ENCODE measurements around the gene POC1A. TPM values are rescaled to one million over a fixed set of nuclear protein-coding genes. Genes with fewer than 3 reads are reported as not detected.

Gene POC1A
- total and polyA plus RNA-seq, 2 donors (not counting 3 experiments of a cell fraction or from before 2014, with no cell fraction given): 14.8 to 19.4 TPM

- FAIRE-seq: no peak
Observed at GRCh38 chr3:52051444-52051843, 102.8 kb downstream of the POC1A start.

More at GRCh38 chr3:52051444-52051843, 102.8 kb downstream of the POC1A start:
- Histone ChIP-seq H3K4me2 (ENCODE audit: insufficient read depth, low read length) (no peak overlapping the region), H3K9ac (replicated peaks; ENCODE audit: extremely low read depth, insufficient read depth, low read length) (no peak overlapping the region), H3K27me3 (ENCODE audit: control insufficient read depth in 2 of 2, insufficient read depth in 2 of 2, low read length in 2 of 2) (no peaks in the 10 kb centered on the region), H3K9me3 (replicated peaks; ENCODE audit: control insufficient read depth, insufficient read depth, low read length) (no peaks in the 10 kb centered on the region), H4K20me1 (replicated peaks; ENCODE audit: control insufficient read depth, extremely low read depth, insufficient read depth, low read length) (no peaks in the 10 kb centered on the region), H2AFZ (ENCODE audit: low read depth, low read length) (no peak overlapping the region), H3K36me3 (ENCODE audit: control insufficient read depth in 2 of 2, extremely low read depth in 1 of 2, insufficient read depth in 2 of 2, low read length in 2 of 2) (peaks cover 0 to 16% of the 10 kb centered on the region in 2 experiments), H3K27ac (ENCODE audit: insufficient read depth, low read depth, low read length) (no peak overlapping the region), H3K4me3 (replicated peaks in 1 of 3; ENCODE audit: insufficient read depth in 1 of 3, low read depth in 1 of 3, low read length in 3 of 3) (no peak overlapping the region), H3K9me1 (replicated peaks; ENCODE audit: control insufficient read depth, extremely low read depth, insufficient read depth, low read length) (no peaks in the 10 kb centered on the region), H3K4me1 (ENCODE audit: control insufficient read depth, extremely low read depth, insufficient read depth, low read length) (peaks cover 51% of the 10 kb centered on the region), H3K79me2 (ENCODE audit: control insufficient read depth, insufficient read depth, low read length) (peaks cover 39% of the 10 kb centered on the region)
- dilution Hi-C loops (cut with MboI; ENCODE audit: extremely low pct_ligation_motif_present, low sequenced_read_pairs): no loop called here
- ChIA-PET POLR2A (no interaction called here), CTCF (interaction anchor here (2.1 to 10.4 kb wide), 5 partner anchors 47 to 103 kb away, joined by 10 to 260 read pairs (median 15); partner anchors contain the start of gene POC1A)
- DNase-seq (ENCODE audit: low read depth, low spot score): no peak
- TF ChIP-seq JUN (IDR thresholded peaks at IDR 0.05; ENCODE audit: borderline replicate concordance, insufficient read depth, insufficient read length, low read depth): no peak
- no peak for TF ChIP-seq EZH2 (IDR thresholded peaks at IDR 0.05; ENCODE audit: borderline replicate concordance, low read depth, low read length, severe bottlenecking)
- TF ChIP-seq CTCF (IDR thresholded peaks at IDR 0.05; ENCODE audit: extremely low read depth in 1 of 2, insufficient read depth in 1 of 2, low read depth in 1 of 2, low read length in 2 of 2): no peak
- no peak for TF ChIP-seq POLR2A (IDR thresholded peaks at IDR 0.05; ENCODE audit: low read depth, low read length)
- no peak for TF ChIP-seq MAX (IDR thresholded peaks at IDR 0.05; ENCODE audit: insufficient read depth, insufficient read length)
- TF ChIP-seq GATA2 (IDR thresholded peaks at IDR 0.05; ENCODE audit: insufficient read depth, insufficient read length, low read depth, low read length): no peak
- TF ChIP-seq MYC (IDR thresholded peaks at IDR 0.05; ENCODE audit: low read depth, low read length): no peak
- no peak for TF ChIP-seq POLR2AphosphoS5 (IDR thresholded peaks at IDR 0.05; ENCODE audit: insufficient read depth, low read depth, low read length)
- BruUV-seq (replicated peaks): no TSS peak
- intact Hi-C loops (cut with micrococcal nuclease): no loop called here

All from endothelial cell of umbilical vein (primary cell).